ENCODE measurements around the gene PET100.
A peak's percentile ranks its signal among the peaks of the same experiment; 100 is the strongest.

The PET100 gene, protein sequence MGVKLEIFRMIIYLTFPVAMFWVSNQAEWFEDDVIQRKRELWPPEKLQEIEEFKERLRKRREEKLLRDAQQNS

GRCh38 chr19:7629347-7630054, at the start of gene PET100, which contains the start of gene XAB2:
TSS of gene PET100 (plus strand) at chr19:7629793. CDS start at chr19:7629834, 41 bp downstream.
TSS of gene XAB2 (minus strand) at chr19:7629545. CDS start at chr19:7629527, 18 bp downstream.
- peak; percentile 83 to 89 for DNase-seq (ENCODE audit: low read depth in 2 of 2, low spot score in 1 of 2)

DNA sequence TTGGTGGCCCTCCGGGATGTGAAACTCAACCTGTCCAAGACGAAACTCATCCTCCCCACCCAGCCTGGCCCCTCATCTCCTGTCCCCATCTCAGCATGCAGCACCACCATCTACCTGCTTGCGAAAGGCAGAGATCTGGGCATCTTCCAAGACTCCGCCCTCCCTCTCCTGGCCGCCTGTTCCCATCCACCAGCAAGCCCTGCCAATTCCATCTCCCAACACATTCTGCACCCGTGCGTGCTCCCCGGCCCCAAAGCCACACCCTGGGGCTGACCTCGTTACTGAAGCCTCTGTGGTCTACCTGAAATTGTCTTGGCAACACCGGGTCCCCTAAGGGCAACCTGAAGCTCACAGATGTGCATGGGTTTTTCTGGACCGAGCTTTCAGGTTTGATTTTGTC, 47.1 kb upstream of the PET100 start:
- DNase-seq (ENCODE audit: low read depth in 2 of 2, low spot score in 1 of 2): no peak

- no peak for DNase-seq (ENCODE audit: low read depth in 2 of 2, low spot score in 1 of 2)
Measured at GRCh38 chr19:7589822-7590221, 39.8 kb upstream of the PET100 start.

DNA sequence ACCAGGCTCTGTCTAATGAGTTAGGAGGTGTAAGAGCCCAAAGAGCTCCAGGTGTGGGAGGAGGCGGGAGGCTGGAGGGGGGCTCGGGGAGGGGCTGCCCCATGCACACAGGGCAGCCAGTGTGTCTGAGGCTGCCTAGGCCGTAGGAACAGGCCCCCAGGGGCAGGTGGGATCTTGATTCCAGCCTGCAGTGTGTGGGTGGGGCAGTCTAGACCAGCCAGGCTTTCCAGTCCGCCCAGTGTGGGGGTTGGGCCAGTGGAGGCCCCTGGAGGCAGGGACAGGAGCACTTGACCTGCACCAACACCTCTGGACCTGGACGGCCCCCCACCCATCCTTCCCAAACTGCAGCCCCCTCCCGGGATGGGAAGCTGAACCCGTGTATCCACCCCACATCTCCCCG, 39.3 kb upstream of the PET100 start:
- DNase-seq (ENCODE audit: low read depth in 2 of 2, low spot score in 1 of 2): no peak

- no peak for DNase-seq (ENCODE audit: low read depth in 2 of 2, low spot score in 1 of 2)
Measured at GRCh38 chr19:7595466-7596133, 34.0 kb upstream of the PET100 start, which contains the start of gene CAMSAP3. TSS of gene CAMSAP3 (plus strand) at chr19:7595863. CDS start at chr19:7596003, 140 bp downstream.

DNA sequence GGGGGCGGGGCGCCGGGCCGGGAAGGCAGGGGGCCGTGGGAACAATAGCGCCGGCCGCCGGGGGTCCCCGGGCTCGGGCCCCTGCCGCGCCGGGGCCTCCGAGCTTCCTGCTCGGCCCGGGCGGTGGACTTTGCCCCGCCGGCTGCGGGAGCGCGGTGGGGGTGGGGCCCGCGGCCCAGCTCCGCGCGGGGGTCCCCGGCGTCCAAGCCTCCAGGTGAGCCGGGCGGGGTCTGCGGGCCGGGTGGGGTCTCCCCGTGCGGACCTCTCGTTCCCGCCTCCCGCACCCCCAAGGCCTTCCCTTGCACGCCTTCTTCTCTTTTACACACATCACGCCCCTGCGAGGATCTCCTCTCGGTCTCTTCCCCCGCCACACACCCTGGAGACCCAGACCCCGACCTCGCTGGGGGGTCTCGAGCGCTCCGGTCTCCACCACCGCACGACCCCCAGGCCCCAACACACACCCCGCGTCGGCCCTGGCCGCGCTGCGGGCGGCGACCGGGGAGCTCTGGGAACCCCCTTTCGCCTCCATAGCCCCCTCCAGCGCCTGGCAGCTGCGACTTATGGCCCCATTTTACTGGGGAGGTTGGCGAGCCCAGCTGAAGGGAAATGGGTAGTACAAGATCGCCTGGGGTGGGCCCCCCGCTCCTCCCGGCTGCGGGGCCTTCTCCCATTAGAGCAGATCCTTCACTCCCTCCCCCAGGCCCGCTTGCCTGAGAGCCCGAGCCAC, 33.2 kb upstream of the PET100 start:
- no peak for DNase-seq (ENCODE audit: low read depth in 2 of 2, low spot score in 1 of 2)

DNA sequence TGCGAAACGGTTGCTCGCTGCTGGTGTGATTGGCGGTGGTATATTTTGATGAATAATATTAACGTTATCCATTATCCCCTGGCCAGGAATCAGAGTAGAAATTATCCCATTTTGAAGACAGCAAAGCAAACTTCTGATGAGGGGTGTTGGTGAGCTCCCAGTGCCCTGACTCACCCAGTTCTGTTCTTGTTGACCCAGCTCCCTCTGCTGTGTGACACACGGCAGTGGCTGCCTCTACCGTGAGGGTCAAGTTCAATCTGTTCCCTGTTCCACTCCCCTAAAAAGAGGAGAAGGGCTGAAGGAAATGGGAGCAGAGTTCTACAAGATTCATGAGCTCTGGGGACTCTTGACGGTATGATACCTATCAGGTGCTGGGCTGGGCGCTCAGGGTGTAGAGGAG, 31.9 kb upstream of the PET100 start:
- DNase-seq (ENCODE audit: low read depth in 2 of 2, low spot score in 1 of 2): no peak

GRCh38 chr19:7598180-7598579, 31.4 kb upstream of the PET100 start:
- no peak for DNase-seq (ENCODE audit: low read depth in 2 of 2, low spot score in 1 of 2)

DNA sequence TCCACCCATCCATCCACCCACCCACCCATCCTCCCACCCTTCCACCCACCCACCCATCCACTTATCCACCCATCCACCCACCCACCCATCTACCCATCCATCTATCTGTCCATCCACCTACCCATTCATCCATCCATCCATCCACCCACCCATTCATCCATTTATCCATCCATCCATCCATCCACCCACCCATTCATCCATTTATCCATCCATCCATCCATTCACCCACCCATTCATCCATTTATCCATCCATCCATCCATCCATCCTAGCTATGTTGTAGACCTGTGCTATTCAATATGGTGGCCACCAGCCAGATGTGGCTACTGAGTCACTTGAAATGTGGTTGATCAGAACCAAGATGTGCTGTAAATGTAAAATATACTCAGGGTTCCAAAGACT, 28.9 kb upstream of the PET100 start:
- DNase-seq (ENCODE audit: low read depth in 2 of 2, low spot score in 1 of 2): no peak

GRCh38 chr19:7602240-7602934, 27.2 kb upstream of the PET100 start:
- DNase-seq (ENCODE audit: low read depth in 2 of 2, low spot score in 1 of 2): no peak

DNA sequence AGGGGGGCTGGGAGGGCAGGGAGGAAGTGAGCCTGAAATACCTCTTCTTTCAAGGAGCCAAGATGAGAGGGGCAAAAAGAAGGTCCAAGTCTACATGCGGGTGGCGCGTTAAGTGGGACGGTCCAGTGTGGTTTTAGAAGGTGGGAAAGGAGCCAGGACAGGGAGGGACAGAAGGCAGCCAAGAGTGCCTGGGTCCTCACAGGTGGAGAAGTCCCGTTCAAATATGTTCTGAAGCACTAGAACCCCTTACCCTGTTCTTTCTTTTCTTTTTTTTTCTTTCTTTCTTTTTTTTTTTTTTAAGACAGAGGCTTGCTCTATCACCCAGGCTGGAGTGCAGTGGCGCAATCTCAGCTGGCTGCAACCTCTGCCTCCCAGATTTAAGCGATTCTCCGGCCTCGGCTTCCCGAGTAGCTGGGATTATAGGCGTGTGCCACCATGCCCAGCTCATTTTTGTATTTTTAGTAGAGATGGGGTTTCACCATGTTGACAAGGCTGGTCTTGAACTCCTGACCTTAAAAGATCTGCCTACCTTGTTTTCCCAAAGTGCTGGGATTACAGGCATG, 26.6 kb upstream of the PET100 start:
- no peak for DNase-seq (ENCODE audit: low read depth in 2 of 2, low spot score in 1 of 2)

DNA sequence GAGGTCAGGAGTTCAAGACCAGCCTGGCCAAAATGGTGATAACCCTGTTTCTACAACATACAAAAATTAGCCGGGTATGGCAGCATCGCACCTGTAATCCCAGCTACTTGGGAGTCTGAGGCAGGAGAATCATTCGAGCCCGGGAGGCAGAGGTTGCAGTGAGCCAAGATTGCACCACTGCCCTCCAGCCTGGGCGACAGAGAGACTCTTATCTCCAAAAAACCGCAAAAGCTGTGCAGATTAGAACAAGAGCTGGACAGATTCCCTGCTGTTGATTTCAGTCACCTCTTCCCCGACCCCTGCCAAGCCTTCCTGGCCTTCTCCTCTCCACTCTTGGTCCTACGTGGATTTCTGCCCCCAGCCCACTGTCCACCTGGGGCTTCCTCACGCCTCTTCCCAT, 25.7 kb upstream of the PET100 start:
- DNase-seq (ENCODE audit: low read depth in 2 of 2, low spot score in 1 of 2): no peak

DNA sequence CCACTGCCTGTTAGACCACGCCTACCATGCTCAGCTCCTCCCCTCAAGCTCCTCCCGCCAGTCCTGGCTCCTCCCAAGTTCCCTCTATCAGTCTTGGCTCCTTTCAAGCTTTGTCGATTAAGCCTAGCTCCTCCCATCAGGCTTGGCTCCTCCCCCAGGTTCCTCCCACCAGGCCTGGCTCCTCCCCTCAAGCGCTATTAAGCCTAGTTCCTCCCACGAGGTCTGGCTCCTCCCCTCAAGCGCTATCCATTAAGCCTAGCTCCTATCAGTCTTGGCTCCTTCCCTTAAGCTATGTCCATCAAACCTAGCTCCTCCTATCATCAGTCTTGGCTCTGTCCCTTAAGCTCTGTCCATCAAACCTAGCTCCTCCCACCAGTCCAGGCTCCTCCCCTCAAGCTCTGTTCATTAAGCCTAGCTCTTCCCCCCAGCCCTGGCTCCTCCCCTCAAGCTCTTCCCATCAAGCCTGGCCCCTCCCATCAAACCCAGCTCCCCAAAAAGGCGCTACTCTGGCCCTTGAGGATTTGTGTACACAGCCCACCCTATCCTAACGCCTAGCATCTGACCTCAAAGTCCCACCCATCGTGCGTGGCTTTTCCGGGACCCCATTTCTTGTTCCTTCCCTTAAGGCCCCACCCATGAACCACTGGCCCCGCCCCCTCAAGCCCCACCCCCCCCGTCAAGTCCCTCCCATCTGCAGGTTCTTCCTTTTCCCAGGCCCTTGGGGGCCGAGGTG, 23.9 kb upstream of the PET100 start:
- no peak for DNase-seq (ENCODE audit: low read depth in 2 of 2, low spot score in 1 of 2)

- DNase-seq (ENCODE audit: low read depth in 2 of 2, low spot score in 1 of 2): no peak
Measured at GRCh38 chr19:7606289-7606688, 23.3 kb upstream of the PET100 start.

GRCh38 chr19:7607212-7607873, 22.2 kb upstream of the PET100 start:
- DNase-seq (ENCODE audit: low read depth in 2 of 2, low spot score in 1 of 2): no peak

GRCh38 chr19:7607874-7608560, 21.6 kb upstream of the PET100 start:
- DNase-seq (ENCODE audit: low read depth in 2 of 2, low spot score in 1 of 2): no peak

DNA sequence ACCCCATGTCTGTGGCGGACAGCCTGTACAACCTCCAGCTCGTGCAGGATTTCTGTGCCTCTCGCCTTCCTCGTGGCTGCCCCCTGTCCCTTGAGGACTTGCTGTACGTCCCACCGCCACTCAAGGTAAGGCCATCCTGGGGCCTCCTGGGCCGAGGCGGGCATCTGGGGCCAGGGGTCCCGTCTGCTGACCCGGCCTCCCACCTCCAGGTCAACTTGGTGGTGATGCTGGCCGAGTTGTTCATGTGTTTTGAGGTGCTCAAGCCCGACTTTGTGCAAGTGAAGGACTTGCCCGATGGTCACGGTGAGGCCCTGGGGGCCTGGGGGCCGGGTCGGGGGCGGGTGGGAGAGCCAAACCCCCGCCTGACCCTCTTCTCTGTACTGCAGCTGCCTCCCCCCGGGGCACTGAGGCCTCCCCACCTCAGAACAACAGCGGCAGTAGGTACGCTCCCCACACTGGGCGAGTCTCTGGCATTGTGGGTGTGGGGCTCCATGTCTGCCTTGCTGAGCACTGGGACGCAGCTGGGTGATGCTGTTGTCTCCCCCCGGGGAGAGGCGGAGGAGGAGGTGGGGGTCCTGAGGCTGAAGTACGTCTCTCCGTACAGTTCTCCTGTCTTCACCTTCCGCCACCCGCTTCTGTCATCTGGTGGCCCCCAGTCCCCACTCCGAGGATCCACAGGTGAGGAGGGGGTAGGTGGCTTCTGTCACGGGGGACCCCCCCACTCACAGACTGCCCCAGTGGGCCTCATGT, 18.9 kb upstream of the PET100 start:
- no peak for DNase-seq (ENCODE audit: low read depth in 2 of 2, low spot score in 1 of 2)

DNA sequence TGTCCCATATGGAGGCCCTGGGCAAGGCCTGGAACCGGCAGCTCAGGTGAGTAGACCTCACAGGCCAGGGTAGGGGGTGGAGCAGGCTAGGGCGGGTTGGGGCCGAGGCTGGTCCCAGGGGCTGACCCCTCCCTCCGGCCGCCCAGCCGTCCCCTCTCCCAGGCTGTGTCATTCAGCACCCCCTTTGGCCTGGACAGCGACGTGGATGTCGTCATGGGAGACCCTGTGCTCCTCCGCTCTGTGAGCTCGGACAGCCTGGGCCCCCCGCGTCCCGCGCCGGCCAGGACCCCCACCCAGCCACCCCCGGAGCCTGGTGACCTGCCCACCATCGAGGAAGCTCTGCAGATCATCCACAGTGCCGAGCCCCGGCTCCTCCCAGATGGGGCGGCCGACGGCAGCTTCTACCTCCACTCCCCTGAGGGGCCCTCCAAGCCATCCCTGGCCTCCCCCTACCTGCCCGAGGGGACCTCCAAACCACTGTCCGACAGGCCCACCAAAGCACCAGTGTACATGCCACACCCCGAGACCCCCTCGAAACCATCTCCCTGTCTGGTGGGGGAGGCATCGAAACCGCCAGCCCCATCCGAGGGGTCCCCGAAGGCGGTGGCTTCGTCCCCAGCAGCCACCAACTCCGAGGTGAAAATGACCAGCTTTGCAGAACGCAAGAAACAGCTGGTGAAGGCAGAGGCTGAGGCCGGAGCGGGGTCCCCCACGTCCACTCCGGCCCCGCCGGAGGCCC, 17.9 kb upstream of the PET100 start:
- no peak for DNase-seq (ENCODE audit: low read depth in 2 of 2, low spot score in 1 of 2)
